K562 (cell line): ENCODE data around the gene PGR. TPM values are rescaled to one million over a fixed set of nuclear protein-coding genes. Genes with fewer than 3 reads are reported as not detected.

ENCODE experiments used
- ATAC-seq: fragments of 200-7000 bp; cut with Tn5 transposase; 3 replicates; pipeline ENCODE4 v1.9.1; 2020; ENCODE audit warnings: moderate library complexity
- BruUV-seq: library from RNA; stranded (reverse); fragments of 400-500 nt; replicated peaks from 2 replicates; lab custom pipeline; 2021; lab: Mats Ljungman, UMichigan
- CTCF ChIA-PET: fragments of 300-600 bp; formaldehyde crosslinking; extraction: SDS; loops from one replicate; lab custom pipeline; 2021; ENCODE audit warnings: low intra/inter-chr PET ratio; lab: Yijun Ruan, JAX
- POLR2A ChIA-PET: fragments of 300-600, 350-650 bp; sonication (Branson Sonifier 250); formaldehyde crosslinking; extraction: SDS; loops from one replicate; lab custom pipeline; 2021; ENCODE audit warnings: antibody characterized with exemption, inconsistent platforms; lab: Yijun Ruan, JAX
- DNase-seq, 4 experiments: peaks; one replicate each; pipeline versions ENCODE4 v3.0.0 to v3.0.0-alpha.2; 2011 to 2018; ENCODE audit warnings: low spot score in 3 of 4, mixed read lengths in 3 of 4; ENCODE audit errors: extremely low read depth in 1 of 4
- FAIRE-seq: peaks from 2 replicates; lab custom pipeline; 2011; peaks lifted over from hg19 to GRCh38; lab: Jason Lieb, UNC
- H2AFZ ChIP-seq: 2 replicates; pipeline ENCODE4 v1.6.0; 2011; ENCODE audit warnings: low read depth, low read length, control low read depth, inconsistent platforms
- H3K27ac ChIP-seq: fragments of 200-600 bp; 3 replicates; pipeline ENCODE4 v1.8.0; 2011; ENCODE audit warnings: low read depth, mild to moderate bottlenecking, control low read depth, inconsistent platforms, low read length, moderate library complexity, mixed read lengths; ENCODE audit errors: extremely low read depth
- H3K27me3 ChIP-seq, 2 experiments: fragments of 300-600 bp in 1 of 2; 2 replicates in 1 of 2; 3 replicates in 1 of 2; pipeline versions ENCODE4 v1.6.0 to v1.8.0; 2011; ENCODE audit warnings: inconsistent platforms in 2 of 2, low read length in 2 of 2, mild to moderate bottlenecking in 1 of 2, mixed read lengths in 1 of 2, moderate library complexity in 1 of 2; ENCODE audit not compliant: control insufficient read depth in 2 of 2, insufficient read depth in 2 of 2
- H3K36me3 ChIP-seq: fragments of 300-600 bp; 3 replicates; pipeline ENCODE4 v1.8.0; 2011; ENCODE audit warnings: mild to moderate bottlenecking, low read length, inconsistent platforms; ENCODE audit not compliant: control insufficient read depth, insufficient read depth
- H3K4me1 ChIP-seq, 2 experiments: fragments of 200-600 bp in 1 of 2; replicated peaks in 1 of 2; 2 replicates in 1 of 2; 3 replicates in 1 of 2; pipeline versions ENCODE4 v1.5.1 to v1.8.0; 2011; ENCODE audit warnings: inconsistent platforms in 2 of 2, low read length in 2 of 2, mild to moderate bottlenecking in 1 of 2, mixed read lengths in 1 of 2, moderate library complexity in 1 of 2; ENCODE audit not compliant: control insufficient read depth in 2 of 2, insufficient read depth in 2 of 2
- H3K4me2 ChIP-seq: 2 replicates; pipeline ENCODE4 v1.6.1; 2011; ENCODE audit warnings: low read length, control low read depth, inconsistent platforms, mixed read lengths; ENCODE audit not compliant: insufficient read depth
- H3K4me3 ChIP-seq: fragments of 200-600 bp; sonication (generic), shearing (Covaris generic); 2 replicates; pipeline ENCODE4 v1.5.1; 2016; ENCODE audit warnings: control low read depth, inconsistent platforms
- H3K79me2 ChIP-seq: fragments of 200-600 bp; 3 replicates; pipeline ENCODE4 v1.8.0; 2011; ENCODE audit warnings: low read length, inconsistent platforms; ENCODE audit not compliant: control insufficient read depth, insufficient read depth
- H3K9ac ChIP-seq, 2 experiments: 2 replicates each; pipeline versions ENCODE4 v1.6.0 to v1.6.1; 2011; ENCODE audit warnings: low read depth in 2 of 2, low read length in 2 of 2, control low read depth in 1 of 2, inconsistent platforms in 1 of 2, mild to moderate bottlenecking in 1 of 2, mixed read lengths in 1 of 2; ENCODE audit not compliant: insufficient read depth in 1 of 2
- H3K9me1 ChIP-seq: one replicate; pipeline ENCODE4 v1.6.0; 2011; ENCODE audit warnings: inconsistent platforms, mild to moderate bottlenecking, low read length, moderate library complexity; ENCODE audit not compliant: control insufficient read depth, insufficient read depth
- H3K9me3 ChIP-seq: replicated peaks from 2 replicates; pipeline ENCODE4 v1.5.1; 2011; ENCODE audit warnings: low read depth, low read length, inconsistent platforms; ENCODE audit not compliant: control insufficient read depth, insufficient read depth
- H4K20me1 ChIP-seq: replicated peaks from 2 replicates; pipeline ENCODE4 v1.6.1; 2011; ENCODE audit warnings: low read length, inconsistent platforms, mixed read lengths; ENCODE audit not compliant: control insufficient read depth, insufficient read depth
- EWSR1 ChIP-seq: fragments of 450-650 bp; IDR thresholded peaks from 2 replicates; pipeline ENCODE4 v1.6.1; 2018; ENCODE audit warnings: borderline replicate concordance, mild to moderate bottlenecking, low read depth, moderate library complexity; ENCODE audit not compliant: partially characterized antibody
- NFE2L1 ChIP-seq: fragments of 450-650 bp; IDR thresholded peaks from 2 replicates; pipeline ENCODE4 v1.6.1; 2016; ENCODE audit warnings: missing genetic modification characterization, low read depth, mild to moderate bottlenecking, missing compliant biosample characterization, moderate library complexity, borderline replicate concordance
- PHTF2 ChIP-seq: fragments of 250-450 bp; sonication (Bioruptor Pico); IDR thresholded peaks from 2 replicates; pipeline ENCODE4 v1.5.0; 2021; ENCODE audit warnings: mild to moderate bottlenecking
- POLR2A ChIP-seq: fragments of 450-650 bp; conservative IDR thresholded peaks from 2 replicates; pipeline ENCODE4 v1.6.1; 2016
- WGBS: fragments of 100-300 bp; shearing (Covaris generic); methylation state at CpG from one replicate; pipeline ENCODE4 v1.1.6; 2016; ENCODE audit warnings: low coverage, mixed read lengths; ENCODE audit not compliant: insufficient coverage; ENCODE audit errors: missing lambda C conversion rate; 5-methylcytosine and 5-hydroxymethylcytosine counted together
- in situ Hi-C: fragments of 300-500 bp; cut with MboI; formaldehyde crosslinking; loops from 4 replicates; pipeline ENCODE4 v1.15.0; 2018; ENCODE audit warnings: inconsistent platforms, mixed read lengths
- intact Hi-C: fragments of 100-400 bp; cut with micrococcal nuclease; formaldehyde crosslinking; loops from 2 replicates; pipeline ENCODE4 v1.14.2; 2022
- polyA plus RNA-seq, 8 experiments: library from polyadenylated mRNA; depleted of rRNA in 4 of 8; stranded (reverse) in 5 of 8; unstranded in 3 of 8; fragments of >200 nt; fragmentation: Nextera tagmentation in 2 of 8; fragmentation: Illumina TruSeq in 1 of 8; extraction: Ambion mirVana in 2 of 8; extraction: Trizol in 1 of 8; gene quantifications; 2 replicates each; pipeline versions ENCODE4 v1.2.1 to v1.2.3, GENCODE V29; 2011 to 2014; ENCODE audit warnings: inconsistent platforms in 1 of 8, missing spikeins in 1 of 8
- total RNA-seq, 7 experiments: library from RNA; depleted of rRNA in 6 of 7; stranded (reverse); fragments of >200 nt in 6 of 7; fragmentation: Illumina TruSeq in 2 of 7; extraction: Trizol in 2 of 7; gene quantifications; 2 replicates each; pipeline versions ENCODE4 v1.2.1 to v1.2.3, GENCODE V29; 2011 to 2021; ENCODE audit warnings: low replicate concordance in 1 of 7
- TF ChIP-seq, protein P1 (sequence below): sonication (generic); formaldehyde crosslinking; IDR thresholded peaks from 2 replicates; pipeline ENCODE4 v1.8.0; 2022; ENCODE audit warnings: mild to moderate bottlenecking, missing genetic modification reagents
- TF ChIP-seq, protein P2 (sequence below), 2 experiments: fragments of 450-650 bp; IDR thresholded peaks; 2 replicates each; pipeline ENCODE4 v1.6.1; 2016
- TF ChIP-seq, protein P3 (sequence below): sonication (generic); formaldehyde crosslinking; IDR thresholded peaks from 2 replicates; pipeline ENCODE4 v1.8.1; 2023; ENCODE audit warnings: mild to moderate bottlenecking, missing genetic modification reagents
- TF ChIP-seq, protein P4 (sequence below): sonication (generic); formaldehyde crosslinking; IDR thresholded peaks from 2 replicates; pipeline ENCODE4 v1.5.0; 2020; ENCODE audit warnings: missing genetic modification reagents

Gene PGR
- total and polyA plus RNA-seq, 9 of the 15 experiments (the other 6 are each of a cell fraction or from before 2014, with no cell fraction given) = 0.43 to 2.4 (median 1.3) TPM

DNA sequence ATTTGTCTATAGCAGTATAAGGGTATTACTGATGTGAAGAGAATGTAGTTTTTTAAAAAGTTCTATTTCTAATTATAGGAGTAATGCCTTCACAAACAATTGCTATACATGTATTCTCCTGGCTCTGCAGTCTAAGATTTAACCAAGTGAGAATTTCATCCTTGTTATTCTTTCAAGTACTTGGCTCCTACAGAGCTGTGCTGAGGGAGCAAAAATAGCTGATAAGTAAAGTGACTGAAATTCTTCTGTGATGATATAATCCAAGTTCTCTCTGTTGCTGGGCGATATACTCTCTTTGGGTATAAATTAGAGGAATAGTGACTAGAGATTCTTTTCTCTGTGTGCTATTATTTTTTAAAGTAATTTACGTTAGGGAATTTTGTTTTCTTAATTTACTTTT lies 68.0 kb downstream of the PGR start (continued):
- TF ChIP-seq, protein P1, sequence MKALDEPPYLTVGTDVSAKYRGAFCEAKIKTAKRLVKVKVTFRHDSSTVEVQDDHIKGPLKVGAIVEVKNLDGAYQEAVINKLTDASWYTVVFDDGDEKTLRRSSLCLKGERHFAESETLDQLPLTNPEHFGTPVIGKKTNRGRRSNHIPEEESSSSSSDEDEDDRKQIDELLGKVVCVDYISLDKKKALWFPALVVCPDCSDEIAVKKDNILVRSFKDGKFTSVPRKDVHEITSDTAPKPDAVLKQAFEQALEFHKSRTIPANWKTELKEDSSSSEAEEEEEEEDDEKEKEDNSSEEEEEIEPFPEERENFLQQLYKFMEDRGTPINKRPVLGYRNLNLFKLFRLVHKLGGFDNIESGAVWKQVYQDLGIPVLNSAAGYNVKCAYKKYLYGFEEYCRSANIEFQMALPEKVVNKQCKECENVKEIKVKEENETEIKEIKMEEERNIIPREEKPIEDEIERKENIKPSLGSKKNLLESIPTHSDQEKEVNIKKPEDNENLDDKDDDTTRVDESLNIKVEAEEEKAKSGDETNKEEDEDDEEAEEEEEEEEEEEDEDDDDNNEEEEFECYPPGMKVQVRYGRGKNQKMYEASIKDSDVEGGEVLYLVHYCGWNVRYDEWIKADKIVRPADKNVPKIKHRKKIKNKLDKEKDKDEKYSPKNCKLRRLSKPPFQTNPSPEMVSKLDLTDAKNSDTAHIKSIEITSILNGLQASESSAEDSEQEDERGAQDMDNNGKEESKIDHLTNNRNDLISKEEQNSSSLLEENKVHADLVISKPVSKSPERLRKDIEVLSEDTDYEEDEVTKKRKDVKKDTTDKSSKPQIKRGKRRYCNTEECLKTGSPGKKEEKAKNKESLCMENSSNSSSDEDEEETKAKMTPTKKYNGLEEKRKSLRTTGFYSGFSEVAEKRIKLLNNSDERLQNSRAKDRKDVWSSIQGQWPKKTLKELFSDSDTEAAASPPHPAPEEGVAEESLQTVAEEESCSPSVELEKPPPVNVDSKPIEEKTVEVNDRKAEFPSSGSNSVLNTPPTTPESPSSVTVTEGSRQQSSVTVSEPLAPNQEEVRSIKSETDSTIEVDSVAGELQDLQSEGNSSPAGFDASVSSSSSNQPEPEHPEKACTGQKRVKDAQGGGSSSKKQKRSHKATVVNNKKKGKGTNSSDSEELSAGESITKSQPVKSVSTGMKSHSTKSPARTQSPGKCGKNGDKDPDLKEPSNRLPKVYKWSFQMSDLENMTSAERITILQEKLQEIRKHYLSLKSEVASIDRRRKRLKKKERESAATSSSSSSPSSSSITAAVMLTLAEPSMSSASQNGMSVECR (CRISPR knock-in tag) = no peak
- TF ChIP-seq NFE2L1 (tag) (no peak), PHTF2 (CRISPR knock-in tag) (no peak)
- TF ChIP-seq, protein P2, sequence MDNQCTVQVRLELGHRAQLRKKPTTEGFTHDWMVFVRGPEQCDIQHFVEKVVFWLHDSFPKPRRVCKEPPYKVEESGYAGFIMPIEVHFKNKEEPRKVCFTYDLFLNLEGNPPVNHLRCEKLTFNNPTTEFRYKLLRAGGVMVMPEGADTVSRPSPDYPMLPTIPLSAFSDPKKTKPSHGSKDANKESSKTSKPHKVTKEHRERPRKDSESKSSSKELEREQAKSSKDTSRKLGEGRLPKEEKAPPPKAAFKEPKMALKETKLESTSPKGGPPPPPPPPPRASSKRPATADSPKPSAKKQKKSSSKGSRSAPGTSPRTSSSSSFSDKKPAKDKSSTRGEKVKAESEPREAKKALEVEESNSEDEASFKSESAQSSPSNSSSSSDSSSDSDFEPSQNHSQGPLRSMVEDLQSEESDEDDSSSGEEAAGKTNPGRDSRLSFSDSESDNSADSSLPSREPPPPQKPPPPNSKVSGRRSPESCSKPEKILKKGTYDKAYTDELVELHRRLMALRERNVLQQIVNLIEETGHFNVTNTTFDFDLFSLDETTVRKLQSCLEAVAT (IDR thresholded peaks at IDR 0.05) = no peak
- TF ChIP-seq, all 486 proteins: peak for 0

DNA sequence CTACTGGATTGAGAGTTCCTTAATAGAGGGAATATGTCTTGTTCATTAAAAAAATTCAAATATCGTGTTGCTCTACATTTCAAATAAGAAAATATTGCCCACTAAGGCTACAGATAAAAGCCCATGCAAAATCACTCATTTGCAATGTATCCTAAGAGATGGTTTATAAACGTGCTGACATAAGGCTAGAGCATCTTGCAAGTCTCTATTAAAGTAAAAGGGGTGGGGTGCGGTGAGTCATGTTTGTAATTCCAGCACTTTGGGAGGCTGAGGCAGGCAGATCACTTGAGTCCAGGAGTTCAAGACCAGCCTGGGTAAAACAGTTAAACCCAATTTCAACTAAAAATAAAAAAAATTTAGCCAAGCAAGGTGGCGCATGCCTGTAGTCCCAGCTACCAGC lies 70.3 kb downstream of the PGR start:
- ChIA-PET CTCF (no interaction called here), POLR2A (no interaction called here)
- no TSS peak for BruUV-seq
- no peaks in the 10 kb centered on the region; a peak in 1 of 5 replicates for H3K4me1 ChIP-seq
- DNase-seq (no peak), ATAC-seq (no peak), FAIRE-seq (no peak)
- H3K4me3 ChIP-seq = no peak overlapping the region
- no peaks in the 10 kb centered on the region for H3K36me3 ChIP-seq
- H2AFZ ChIP-seq = no peak overlapping the region
- no peak overlapping the region for H3K4me2 ChIP-seq
- H4K20me1 ChIP-seq = no peaks in the 10 kb centered on the region
- no peaks in the 10 kb centered on the region for H3K27me3 ChIP-seq
- intact Hi-C loops (no loop called here), in situ Hi-C loops (no loop called here)
- no peaks in the 10 kb centered on the region for H3K9me1 ChIP-seq
- WGBS = 33% methylated on average over 4 of the region's 4 CpGs
- H3K27ac ChIP-seq = no peak overlapping the region
- TF ChIP-seq POLR2A (no peak), EWSR1 (no peak)
- TF ChIP-seq, protein P3, sequence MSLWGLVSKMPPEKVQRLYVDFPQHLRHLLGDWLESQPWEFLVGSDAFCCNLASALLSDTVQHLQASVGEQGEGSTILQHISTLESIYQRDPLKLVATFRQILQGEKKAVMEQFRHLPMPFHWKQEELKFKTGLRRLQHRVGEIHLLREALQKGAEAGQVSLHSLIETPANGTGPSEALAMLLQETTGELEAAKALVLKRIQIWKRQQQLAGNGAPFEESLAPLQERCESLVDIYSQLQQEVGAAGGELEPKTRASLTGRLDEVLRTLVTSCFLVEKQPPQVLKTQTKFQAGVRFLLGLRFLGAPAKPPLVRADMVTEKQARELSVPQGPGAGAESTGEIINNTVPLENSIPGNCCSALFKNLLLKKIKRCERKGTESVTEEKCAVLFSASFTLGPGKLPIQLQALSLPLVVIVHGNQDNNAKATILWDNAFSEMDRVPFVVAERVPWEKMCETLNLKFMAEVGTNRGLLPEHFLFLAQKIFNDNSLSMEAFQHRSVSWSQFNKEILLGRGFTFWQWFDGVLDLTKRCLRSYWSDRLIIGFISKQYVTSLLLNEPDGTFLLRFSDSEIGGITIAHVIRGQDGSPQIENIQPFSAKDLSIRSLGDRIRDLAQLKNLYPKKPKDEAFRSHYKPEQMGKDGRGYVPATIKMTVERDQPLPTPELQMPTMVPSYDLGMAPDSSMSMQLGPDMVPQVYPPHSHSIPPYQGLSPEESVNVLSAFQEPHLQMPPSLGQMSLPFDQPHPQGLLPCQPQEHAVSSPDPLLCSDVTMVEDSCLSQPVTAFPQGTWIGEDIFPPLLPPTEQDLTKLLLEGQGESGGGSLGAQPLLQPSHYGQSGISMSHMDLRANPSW (CRISPR knock-in tag) = no peak
- TF ChIP-seq, protein P4, sequence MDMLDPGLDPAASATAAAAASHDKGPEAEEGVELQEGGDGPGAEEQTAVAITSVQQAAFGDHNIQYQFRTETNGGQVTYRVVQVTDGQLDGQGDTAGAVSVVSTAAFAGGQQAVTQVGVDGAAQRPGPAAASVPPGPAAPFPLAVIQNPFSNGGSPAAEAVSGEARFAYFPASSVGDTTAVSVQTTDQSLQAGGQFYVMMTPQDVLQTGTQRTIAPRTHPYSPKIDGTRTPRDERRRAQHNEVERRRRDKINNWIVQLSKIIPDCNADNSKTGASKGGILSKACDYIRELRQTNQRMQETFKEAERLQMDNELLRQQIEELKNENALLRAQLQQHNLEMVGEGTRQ (CRISPR knock-in tag) = no peak
- no peaks in the 10 kb centered on the region for H3K9me3 ChIP-seq
- H3K79me2 ChIP-seq = no peaks in the 10 kb centered on the region
- H3K9ac ChIP-seq = no peak overlapping the region
